COR-L47 (cell line): ENCODE data around the gene ZNHIT2.
A peak's percentile ranks its signal among the peaks of the same experiment; 100 is the strongest.

Source experiments
- DNase-seq: peaks from one replicate; lab custom pipeline; 2025; lab: John Stamatoyannopoulos, UW

Gene ZNHIT2

DNA sequence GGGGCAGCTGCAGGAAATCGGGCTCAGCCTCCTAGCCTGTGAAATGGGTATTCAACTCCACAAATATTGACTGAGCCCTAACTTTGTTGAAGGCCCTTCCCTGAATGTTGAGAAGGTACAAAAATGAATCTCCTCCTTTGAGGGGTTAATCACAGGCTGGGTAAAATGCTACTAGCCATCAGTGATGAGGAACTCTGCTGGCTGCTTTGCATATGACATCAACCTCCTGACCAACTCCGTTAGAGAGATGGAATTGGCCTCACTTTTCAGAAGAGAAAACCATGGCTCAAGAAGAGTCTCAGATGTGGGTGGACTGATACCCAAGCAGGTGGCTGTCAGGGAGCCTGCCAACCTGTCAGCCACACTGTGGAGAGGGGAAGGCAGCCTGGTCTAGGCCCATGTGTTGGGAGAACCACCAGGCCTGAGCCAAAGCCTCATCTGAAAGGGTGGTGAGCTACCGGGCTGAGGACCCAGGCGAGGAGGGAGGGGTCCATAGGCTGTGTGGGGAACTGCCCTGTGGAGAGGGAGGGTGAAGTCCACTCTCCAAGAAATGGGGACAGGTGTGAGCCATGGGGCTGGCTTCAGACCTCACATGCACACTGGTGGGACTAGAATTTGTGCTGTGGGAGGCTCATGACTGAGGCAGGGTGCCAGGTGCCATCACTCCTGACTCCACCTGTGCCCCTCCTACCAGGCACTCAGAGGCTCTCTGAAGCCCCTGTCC is 45.4 kb downstream of the ZNHIT2 start:
- no peak for DNase-seq

DNA sequence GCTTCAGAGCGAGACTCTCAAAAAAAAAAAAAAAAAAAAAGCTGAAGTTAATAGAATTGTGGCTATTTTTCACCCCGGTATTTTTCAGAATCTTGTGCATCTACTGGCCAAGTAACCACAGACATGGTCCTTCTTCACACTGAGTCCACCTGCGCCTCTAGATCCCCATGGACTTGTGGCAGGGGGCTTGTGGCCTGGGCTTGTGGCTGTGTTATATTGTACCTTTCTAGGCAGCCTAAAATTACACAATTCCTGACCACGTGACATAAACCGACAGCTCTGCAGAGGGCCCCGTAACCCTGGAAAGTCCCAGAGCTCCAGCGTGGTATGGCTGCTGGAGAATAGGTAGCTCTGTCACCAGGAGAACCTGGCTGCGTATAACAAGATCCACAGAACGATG is 48.3 kb downstream of the ZNHIT2 start:
- no peak for DNase-seq

DNA sequence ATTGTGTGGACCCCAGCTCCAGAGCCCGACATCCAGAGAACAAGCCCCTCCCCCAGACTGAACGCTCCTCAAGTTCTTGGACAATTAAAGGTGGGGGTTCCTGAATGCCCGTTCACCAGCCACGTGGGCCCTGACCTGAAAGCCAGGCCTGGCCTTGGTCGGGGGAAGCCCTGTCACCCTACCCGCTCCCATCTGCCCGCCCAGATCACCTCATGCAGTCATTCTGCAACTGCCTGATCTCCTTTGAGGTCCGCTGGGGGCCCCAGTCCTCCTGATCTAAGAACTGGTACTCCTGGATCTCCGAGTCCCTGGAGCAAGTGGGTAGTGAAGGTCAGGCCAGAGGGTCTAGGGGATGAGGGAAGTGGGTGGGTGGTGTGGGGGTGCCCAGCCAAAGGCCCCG is 50.1 kb downstream of the ZNHIT2 start:
- no peak for DNase-seq

DNA sequence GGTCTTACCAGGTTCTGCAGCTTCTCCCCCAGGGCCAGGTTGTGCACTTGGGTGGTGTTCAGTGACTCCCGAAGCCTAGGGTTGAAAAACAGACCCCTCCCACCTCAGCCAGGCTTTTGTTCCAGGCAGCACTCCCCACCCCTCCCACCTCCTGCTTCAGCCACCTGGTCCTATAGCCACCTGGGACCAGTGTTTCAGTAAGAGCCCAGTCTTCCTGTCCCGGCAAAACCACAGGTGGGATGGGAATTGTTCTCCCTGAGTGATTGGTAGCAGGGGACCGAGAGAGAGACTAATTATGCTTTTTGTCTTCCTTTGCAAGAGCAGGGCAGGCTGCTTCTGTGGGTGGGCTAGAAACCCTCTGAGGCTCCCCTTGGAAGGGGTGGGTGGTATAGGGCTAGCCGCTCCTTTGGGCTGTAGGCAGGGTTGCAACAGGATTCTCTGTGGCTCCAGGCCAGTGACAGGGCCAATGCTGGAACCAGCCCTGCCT is 50.7 kb downstream of the ZNHIT2 start:
- peak; percentile 81 for DNase-seq
